GM12891 (cell line): ENCODE data around the gene CLPTM1L.

Experiments used
- POLR2A ChIP-seq: IDR thresholded peaks from 2 replicates; pipeline ENCODE4 v1.6.1; 2011; ENCODE audit warnings: low read depth, low read length, control low read depth
- POLR2AphosphoS5 ChIP-seq: IDR thresholded peaks from 2 replicates; pipeline ENCODE4 v1.6.1; 2011; ENCODE audit warnings: low read depth, low read length, control low read depth
- SPI1 ChIP-seq: IDR thresholded peaks from 2 replicates; pipeline ENCODE4 v1.6.1; 2011; ENCODE audit warnings: low read depth, low read length, control low read depth
- TAF1 ChIP-seq: IDR thresholded peaks from 2 replicates; pipeline ENCODE4 v1.6.1; 2011; ENCODE audit warnings: low read depth, low read length, control low read depth

DNA sequence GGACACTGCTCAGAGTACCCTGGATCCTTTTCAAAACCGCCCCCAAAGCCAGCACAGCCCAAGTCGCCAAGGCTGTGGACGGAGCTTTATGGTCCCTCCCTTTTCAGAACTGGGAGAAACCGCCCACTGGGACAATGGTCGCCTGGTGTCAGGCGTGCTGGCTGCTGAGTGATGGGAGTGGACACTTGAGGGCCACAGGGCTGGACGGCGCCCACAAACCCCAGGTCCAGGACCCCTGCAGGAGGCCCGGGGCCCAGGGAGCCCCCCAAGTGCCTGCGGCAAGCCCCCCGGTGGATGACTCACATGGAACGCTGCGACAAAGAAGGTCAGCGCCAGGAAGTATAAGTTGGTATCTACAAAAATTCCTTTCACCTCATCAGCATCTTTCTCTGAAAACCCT is 10.9 kb downstream of the CLPTM1L start:
- no peak for TF ChIP-seq TAF1
- TF ChIP-seq POLR2A, result no peak
- TF ChIP-seq SPI1, result no peak
- no peak for TF ChIP-seq POLR2AphosphoS5
